ENCODE data around the gene DNMT3A.

The DNMT3A gene

DNA sequence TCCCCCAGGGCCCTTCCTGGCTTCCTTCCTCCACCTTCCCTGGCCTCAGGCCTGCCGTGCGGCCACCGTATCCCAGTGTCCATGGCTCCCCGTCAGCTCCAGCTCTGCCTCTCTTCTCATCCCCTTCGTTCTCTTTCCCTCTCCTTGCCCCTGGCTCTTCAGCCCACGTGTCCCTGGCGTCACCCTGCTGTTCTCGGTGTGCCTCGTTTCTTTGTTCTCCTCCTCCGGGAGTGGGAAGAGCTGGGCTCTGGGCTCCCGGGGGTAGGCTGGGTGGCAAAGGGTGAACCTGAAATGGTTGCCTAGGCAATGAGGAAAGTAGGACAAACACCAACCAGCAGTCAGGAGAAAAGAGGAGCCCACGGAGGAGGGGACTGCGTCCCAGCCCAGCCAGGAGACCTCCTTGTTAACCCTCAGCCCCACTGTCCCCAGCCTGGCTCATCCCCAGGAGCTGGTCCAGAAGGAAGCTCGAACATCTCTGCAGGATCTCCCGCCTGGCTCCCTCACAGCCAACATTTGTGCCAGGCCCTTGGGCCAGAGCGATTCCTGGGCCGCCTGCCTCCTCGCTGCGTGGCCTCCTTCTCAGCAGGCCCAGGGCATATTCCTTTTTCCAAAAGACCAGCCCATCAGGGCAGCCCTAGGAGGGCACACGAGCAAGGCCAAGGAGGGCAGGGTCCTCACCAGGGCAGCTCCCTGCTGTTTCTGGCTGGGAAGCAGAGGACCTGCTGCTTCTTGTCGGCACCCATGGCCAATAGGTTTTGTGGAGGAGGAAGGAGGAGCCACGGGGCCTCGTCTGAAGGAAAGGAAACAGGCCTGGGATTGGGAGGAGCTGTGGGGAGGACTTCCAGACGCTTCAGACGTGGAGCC lies 30.9 kb upstream of the DNMT3A start:
- no peak for DNase-seq

- no peak for DNase-seq
Observed at GRCh38 chr2:25371253-25372241, 29.8 kb upstream of the DNMT3A start.

GRCh38 chr2:25369876-25370275 lies 28.2 kb upstream of the DNMT3A start:
- DNase-seq = no peak

GRCh38 chr2:25369439-25369838 lies 27.7 kb upstream of the DNMT3A start:
- DNase-seq = no peak

- DNase-seq = no peak
Observed at GRCh38 chr2:25368660-25369059, 26.9 kb upstream of the DNMT3A start.

- no peak for DNase-seq
Observed at GRCh38 chr2:25367296-25367695, 25.6 kb upstream of the DNMT3A start.

- DNase-seq = no peak
Observed at GRCh38 chr2:25366629-25367028, 24.9 kb upstream of the DNMT3A start.

GRCh38 chr2:25365241-25365640 lies 23.5 kb upstream of the DNMT3A start:
- DNase-seq = no peak

- no peak for DNase-seq
Observed at GRCh38 chr2:25363733-25364132, 22.0 kb upstream of the DNMT3A start.

GRCh38 chr2:25362434-25363145 lies 20.9 kb upstream of the DNMT3A start:
- DNase-seq = peak; percentile 36 to 77 (median 58)

GRCh38 chr2:25362049-25362433 lies 20.3 kb upstream of the DNMT3A start:
- peak; percentile 86 to 95 (median 92) for DNase-seq

DNA sequence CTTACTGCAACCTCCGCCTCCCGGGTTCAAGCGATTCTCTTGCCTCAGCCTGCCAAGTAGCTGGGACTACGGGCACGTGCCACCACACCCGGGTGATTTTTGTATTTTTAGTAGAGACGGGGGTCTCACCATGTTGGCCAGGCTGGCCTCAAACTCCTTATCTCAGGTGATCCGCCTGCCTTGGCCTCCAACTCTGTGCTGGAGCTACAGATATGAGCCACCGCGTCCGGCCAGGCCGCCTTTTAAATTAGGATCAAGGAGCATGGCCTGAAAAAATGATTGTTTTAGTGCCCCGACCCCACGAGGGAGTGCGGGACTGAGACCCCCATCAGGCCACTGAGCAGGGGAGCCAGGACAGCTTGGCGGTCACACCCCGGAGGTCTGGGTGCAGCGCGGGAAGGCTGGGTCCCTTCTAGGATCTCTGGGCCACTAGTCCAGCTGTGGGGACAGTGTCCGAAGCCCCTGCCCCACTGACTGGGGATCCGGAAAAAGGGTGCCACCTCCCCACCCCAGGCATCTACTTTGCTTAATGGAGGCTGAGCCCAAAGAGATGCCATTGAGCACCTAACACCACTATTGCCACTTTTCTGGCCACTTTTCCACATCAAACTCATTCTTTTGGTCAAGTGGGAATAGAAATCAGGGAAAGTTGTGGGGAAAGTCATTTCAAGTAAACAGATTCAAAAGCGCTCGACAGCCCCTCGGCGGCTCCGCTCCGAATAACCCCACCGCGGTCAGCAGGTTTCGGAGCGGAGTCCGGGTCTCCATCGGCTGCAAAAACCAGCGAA lies 19.7 kb upstream of the DNMT3A start:
- no peak for DNase-seq

DNA sequence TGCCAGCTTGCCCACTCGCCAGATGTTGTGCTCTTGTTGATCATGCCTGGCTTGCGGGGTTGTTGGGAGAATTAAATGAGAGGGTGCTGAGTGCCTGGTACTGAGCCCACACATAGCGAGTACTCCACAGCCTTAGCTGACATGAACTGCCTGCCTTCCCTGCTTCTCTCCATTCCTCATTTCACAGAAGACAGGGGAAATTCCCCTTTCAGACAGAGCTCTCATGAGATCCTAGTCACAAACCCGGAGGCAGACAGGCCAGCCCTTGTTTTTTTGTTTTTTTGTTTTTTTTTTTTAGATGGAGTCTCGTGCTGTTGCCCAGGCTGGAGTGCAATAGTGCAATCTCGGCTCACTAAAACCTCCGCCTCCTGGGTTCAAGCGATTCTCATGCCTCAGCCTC lies 17.1 kb upstream of the DNMT3A start:
- DNase-seq = no peak

DNA sequence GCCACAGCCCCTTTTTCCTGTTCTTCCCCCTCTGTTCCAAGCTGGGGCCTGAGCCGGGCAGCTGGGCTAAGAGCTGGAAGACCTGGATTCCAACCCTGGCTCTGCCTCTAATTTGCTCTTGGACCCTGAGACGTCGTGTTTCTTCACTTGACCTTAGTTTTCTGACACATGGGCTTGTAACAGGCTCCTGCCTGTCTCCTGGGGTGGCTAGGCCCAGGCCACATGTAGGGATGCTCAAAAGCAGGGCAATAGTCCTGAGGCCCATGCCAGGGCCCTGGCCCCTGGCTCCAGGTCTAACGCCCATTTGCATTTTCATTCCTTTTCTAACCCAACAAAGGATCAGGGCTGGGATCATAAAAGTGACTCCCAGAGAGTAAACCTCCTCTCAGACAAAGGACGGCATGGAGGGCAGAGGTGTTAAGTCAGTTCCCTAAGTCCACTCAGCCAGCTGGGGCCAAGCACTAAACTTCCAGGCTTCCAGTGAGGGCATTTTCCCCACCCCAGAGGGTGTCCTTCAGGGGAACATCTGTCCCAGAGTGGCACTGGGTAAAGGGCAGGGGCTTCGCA lies 16.6 kb upstream of the DNMT3A start:
- no peak for DNase-seq

GRCh38 chr2:25356088-25356487 lies 14.4 kb upstream of the DNMT3A start:
- no peak for DNase-seq

GRCh38 chr2:25355270-25355669 lies 13.5 kb upstream of the DNMT3A start:
- no peak for DNase-seq

DNA sequence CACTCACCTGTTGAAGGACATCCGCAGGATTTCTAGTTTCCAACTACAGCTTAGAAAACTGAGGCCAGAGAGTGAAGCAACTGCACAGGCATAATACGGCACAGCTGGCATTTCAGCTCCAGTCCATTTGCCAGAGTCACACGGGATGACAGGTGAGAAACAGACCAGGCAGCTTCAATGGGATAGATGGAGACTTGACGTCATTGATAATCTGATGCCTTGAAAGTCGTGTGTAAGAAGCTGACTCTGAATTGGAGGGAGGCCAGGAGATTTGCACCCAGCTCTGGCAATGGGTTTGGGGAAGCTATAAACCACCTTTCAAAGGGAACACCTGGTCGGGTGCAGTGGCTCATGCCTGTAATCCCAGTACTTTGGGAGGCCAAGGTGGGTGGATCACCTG lies 12.4 kb upstream of the DNMT3A start:
- DNase-seq = no peak

DNA sequence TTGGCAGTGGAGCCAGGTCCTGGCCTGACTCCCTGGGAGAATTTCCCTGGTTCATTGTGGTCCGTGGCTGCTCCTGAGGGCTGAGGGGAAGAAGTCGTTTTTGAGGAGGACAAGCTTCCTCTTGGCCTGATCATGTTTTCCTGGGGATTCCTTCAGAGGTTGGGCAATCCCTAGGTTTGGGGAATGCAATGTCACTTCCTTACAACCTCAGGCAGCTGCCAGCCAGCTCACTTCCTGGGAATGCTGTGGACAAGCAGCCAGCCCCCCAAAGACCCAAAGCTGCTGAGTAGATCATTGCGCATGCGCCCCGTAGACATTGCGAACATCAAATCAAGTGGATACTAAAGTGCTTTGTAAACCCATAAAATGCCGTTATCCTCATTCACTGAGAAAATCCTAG lies 7.7 kb upstream of the DNMT3A start:
- no peak for DNase-seq

DNA sequence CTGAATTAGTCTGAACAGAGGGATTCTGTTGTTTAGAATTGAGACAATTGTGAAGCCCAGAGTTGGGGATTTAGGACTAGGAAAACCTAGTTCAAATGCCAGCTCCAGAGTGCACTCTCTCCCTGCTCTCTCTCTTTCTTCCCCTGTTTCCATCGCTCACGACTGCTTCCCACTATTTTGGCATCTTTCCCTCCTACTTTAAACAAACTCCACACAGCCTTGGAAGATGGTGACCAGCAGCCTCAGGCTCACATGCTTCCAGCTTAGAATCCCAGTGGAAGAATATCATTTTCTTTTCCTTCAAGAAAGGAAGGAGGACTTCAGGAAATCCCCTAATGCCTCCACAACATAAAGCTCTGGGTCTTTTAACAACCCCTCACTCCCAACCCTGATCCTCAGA lies 6.1 kb upstream of the DNMT3A start:
- no peak for DNase-seq

GRCh38 chr2:25347205-25347815 lies 5.6 kb upstream of the DNMT3A start:
- no peak for DNase-seq

DNA sequence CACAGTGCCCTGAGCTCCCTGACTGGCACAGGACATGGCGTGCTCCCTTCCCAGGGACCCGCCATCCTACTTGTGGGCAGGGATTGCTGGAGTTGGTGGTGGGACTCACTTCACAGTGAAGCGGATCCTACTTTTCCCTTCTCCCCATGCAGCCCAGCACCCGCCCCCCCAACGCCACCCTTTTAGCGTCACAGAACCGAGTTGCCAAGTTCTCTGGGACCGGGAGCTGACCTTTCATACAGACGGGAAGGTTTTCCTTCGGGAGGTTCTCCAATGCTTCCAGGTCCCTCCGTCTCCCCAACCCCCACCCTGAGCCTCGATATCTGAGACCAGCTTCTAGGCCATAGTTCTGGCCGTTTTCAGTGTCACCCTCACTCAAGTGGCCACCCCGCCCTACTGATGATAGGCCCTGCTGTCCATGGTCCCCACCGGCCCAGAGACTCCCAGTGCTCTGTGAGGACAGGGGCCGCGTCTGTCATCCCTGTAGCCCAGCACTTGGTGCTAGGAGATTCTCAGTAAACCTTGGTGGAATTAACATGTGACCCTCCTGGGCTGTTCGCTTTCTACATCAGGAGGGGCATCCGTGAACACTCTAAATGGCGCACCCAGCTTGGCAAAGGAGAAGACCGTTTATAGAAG lies 1.6 kb upstream of the DNMT3A start:
- DNase-seq = no peak
